Spleen (tissue), 13 donors: Measurements from ENCODE around the gene PRKCB. TPM values are rescaled to one million over a fixed set of nuclear protein-coding genes. Genes with fewer than 3 reads are reported as not detected.
A peak's percentile ranks its signal among the peaks of the same experiment; 100 is the strongest.

ENCODE experiments used
- DNase-seq: peaks from one replicate; pipeline ENCODE4 v3.0.0-alpha.2; 2020
- H3K27ac ChIP-seq, 8 donors: fragments of 200-600 bp; sonication (generic) in 7 of 8; 1 replicate in 4 of 8; 2 replicates in 4 of 8; pipeline versions ENCODE4 v1.5.0 to v1.8.0; 2016 to 2021; ENCODE audit warnings: inconsistent platforms in 4 of 8, mild to moderate bottlenecking in 4 of 8, moderate library complexity in 1 of 8
- H3K27me3 ChIP-seq, 7 donors: fragments of 200-600 bp; sonication (generic) in 6 of 7; replicated peaks in 1 of 7; 1 replicate in 4 of 7; 2 replicates in 3 of 7; pipeline versions ENCODE4 v1.5.0 to v1.8.0; 2016 to 2021; ENCODE audit warnings: inconsistent platforms in 3 of 7, mild to moderate bottlenecking in 1 of 7
- H3K36me3 ChIP-seq, 6 donors: fragments of 200-600 bp; sonication (generic) in 5 of 6; 1 replicate in 4 of 6; 2 replicates in 2 of 6; pipeline versions ENCODE4 v1.5.0 to v1.8.0; 2016 to 2021; ENCODE audit warnings: inconsistent platforms in 2 of 6
- H3K4me1 ChIP-seq, 6 donors: fragments of 200-600 bp; sonication (generic) in 5 of 6; 1 replicate in 3 of 6; 2 replicates in 3 of 6; pipeline versions ENCODE4 v1.5.0 to v1.8.0; 2016 to 2021; ENCODE audit warnings: inconsistent platforms in 3 of 6
- H3K4me3 ChIP-seq, 8 donors: fragments of 200-600 bp; sonication (generic) in 7 of 8; 1 replicate in 4 of 8; 2 replicates in 4 of 8; pipeline versions ENCODE4 v1.5.0 to v1.8.0; 2016 to 2021; ENCODE audit warnings: inconsistent platforms in 4 of 8, mild to moderate bottlenecking in 4 of 8, moderate library complexity in 2 of 8
- H3K9me3 ChIP-seq, 8 donors: fragments of 200-600 bp; sonication (generic) in 7 of 8; 1 replicate in 4 of 8; 2 replicates in 4 of 8; pipeline versions ENCODE4 v1.5.0 to v1.8.0; 2016 to 2021; ENCODE audit warnings: inconsistent platforms in 4 of 8
- POLR2A ChIP-seq, 3 donors: fragments of 450-650 bp; IDR thresholded peaks; one replicate each; pipeline ENCODE4 v1.5.1; 2017; ENCODE audit warnings: antibody characterized with exemption in 3 of 3, mild to moderate bottlenecking in 1 of 3
- POLR2AphosphoS5 ChIP-seq, 3 donors: sonication (generic); formaldehyde crosslinking; IDR thresholded peaks; one replicate each; pipeline ENCODE4 v1.5.1; 2017; ENCODE audit warnings: antibody characterized with exemption in 3 of 3
- WGBS, 5 donors: extraction: QIAGEN DNeasy Blood & Tissue Kit in 3 of 5; methylation state at CpG; one replicate each; pipeline versions ENCODE4 v1.1.5 to v1.1.7; 2013 to 2018; 5-methylcytosine and 5-hydroxymethylcytosine counted together
- intact Hi-C: fragments of 100-400 bp; cut with DNase I; formaldehyde crosslinking; loops from one replicate; pipeline ENCODE4 v1.15.0; 2023; ENCODE audit warnings: low total_unique reads
- long read RNA-seq, 2 donors: transcript quantifications; one replicate each; lab custom pipeline, GENCODE V29; 2026
- polyA plus RNA-seq, 3 donors: library from polyadenylated mRNA; stranded (reverse); fragments of 200-250 nt; gene quantifications; one replicate each; pipeline ENCODE4 v1.2.1, GENCODE V29; 2013
- total RNA-seq, 7 donors: library from RNA; depleted of rRNA in 3 of 7; stranded (reverse); fragments of >200 nt in 3 of 7; fragmentation: NEBNext Ultra II Directional in 4 of 7; extraction: Animal tissue kit (Norgen Biotek cat#: 25700) in 4 of 7; gene quantifications; one replicate each; pipeline versions ENCODE4 v1.1.0 to v1.2.1, GENCODE V29; 2016 to 2021
- TF ChIP-seq, protein P1 (sequence below), 11 experiments: fragments of 200-600 bp in 7 of 11; fragments of 450-650 bp in 4 of 11; sonication (generic) in 4 of 11; IDR thresholded peaks in 8 of 11; conservative IDR thresholded peaks in 3 of 11; 1 replicate in 7 of 11; 2 replicates in 4 of 11; pipeline versions ENCODE4 v1.4.0 to v1.8.0; 2016 to 2021; ENCODE audit warnings: antibody characterized with exemption in 11 of 11, inconsistent platforms in 4 of 11, mild to moderate bottlenecking in 1 of 11
- donor health status: healthy with polysubstance abuse.
- donor health status: DM: no; HTN: no; CAD: no; lungs with moderate emphysema.
- donor health status: DM: no; HTN: no; CAD: no.
- donor health status: Bipolar disorder and iron deficiency.
- donor health status: healthy.
- donor health status: DM: no; HTN: no; CAD: no.
- donor health status: DM: yes; HTN: yes; CAD: no.

PRKCB gene
- total RNA-seq (100 to 1,000 TPM; 169 to 284 (median 189) TPM), polyA plus RNA-seq (10 to 100 TPM; 33.8 to 53.5 (median 39.3) TPM)
- long read RNA-seq, donor 1, full-length matches to known transcripts: 12 of 12 reads
- long read RNA-seq, donor 1, partial matches to known transcripts: 0 of 12 reads
- long read RNA-seq, donor 1, other reads (novel, unspliced or antisense): 0 of 12 reads
- long read RNA-seq, donor 2, full-length matches to known transcripts: 12 of 17 reads
- long read RNA-seq, donor 2, partial matches to known transcripts: 5 of 17 reads
- long read RNA-seq, donor 2, other reads (novel, unspliced or antisense): 0 of 17 reads

DNA sequence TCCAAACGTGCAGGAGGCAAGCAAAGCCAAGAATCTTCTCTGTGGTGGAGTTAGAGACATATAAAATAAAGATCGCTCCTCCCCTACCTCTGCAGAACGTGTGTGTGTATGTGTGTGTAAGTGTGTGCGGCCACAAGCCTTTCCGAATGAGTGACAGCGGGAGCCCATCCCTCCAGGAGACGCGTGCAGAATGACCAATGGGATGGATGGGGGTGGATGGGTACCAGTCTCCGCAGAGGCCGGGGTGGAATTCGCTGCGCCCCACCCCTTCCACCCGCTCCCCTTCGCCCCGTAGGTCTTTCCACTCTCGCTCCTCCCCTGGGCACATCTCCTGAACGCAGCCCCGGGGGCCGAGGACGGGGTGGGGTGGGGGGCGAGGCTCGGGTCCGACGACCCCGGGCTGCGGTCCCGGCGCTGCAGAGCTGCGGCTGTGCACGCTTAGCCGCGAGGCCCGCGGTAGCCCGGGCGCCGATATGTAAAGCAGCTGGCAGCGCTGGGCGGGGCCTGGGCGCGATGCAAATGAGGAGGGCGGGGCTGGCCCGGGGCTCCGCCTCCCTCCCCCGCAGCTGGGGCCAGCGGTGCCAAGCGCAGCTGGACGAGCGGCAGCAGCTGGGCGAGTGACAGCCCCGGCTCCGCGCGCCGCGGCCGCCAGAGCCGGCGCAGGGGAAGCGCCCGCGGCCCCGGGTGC lies at the start of gene PRKCB:
PRKCB (plus strand) TSS at position 594 of the 688 bp plus-strand sequence.
- peaks cover 0 to 36% (median 6%) of the 10 kb centered on the region in 7 donors for H3K27me3 ChIP-seq
- peak within 1 kb of the TSS; percentile 80 to 100 (median 88) for H3K4me3 ChIP-seq
- TF ChIP-seq, protein P1, sequence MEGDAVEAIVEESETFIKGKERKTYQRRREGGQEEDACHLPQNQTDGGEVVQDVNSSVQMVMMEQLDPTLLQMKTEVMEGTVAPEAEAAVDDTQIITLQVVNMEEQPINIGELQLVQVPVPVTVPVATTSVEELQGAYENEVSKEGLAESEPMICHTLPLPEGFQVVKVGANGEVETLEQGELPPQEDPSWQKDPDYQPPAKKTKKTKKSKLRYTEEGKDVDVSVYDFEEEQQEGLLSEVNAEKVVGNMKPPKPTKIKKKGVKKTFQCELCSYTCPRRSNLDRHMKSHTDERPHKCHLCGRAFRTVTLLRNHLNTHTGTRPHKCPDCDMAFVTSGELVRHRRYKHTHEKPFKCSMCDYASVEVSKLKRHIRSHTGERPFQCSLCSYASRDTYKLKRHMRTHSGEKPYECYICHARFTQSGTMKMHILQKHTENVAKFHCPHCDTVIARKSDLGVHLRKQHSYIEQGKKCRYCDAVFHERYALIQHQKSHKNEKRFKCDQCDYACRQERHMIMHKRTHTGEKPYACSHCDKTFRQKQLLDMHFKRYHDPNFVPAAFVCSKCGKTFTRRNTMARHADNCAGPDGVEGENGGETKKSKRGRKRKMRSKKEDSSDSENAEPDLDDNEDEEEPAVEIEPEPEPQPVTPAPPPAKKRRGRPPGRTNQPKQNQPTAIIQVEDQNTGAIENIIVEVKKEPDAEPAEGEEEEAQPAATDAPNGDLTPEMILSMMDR (IDR thresholded peaks at IDR 0.05 in 8 of 11, conservative IDR thresholded peaks at IDR 0.05 in 3 of 11): no peak
- peak; percentile 79 to 86 (median 82) for TF ChIP-seq POLR2AphosphoS5 (IDR thresholded peaks at IDR 0.05)
- DNase-seq: peak; percentile 98
- peak within 1 kb of the TSS; percentile 48 to 94 (median 88) for H3K27ac ChIP-seq
- WGBS, 5 donors: 1 to 5% (median 1%) methylated on average over 15 to 63 of the region's 63 CpGs
- peaks cover 10 to 65% (median 51%) of the 10 kb centered on the region in 6 donors for H3K4me1 ChIP-seq
- intact Hi-C loops: no loop called here
- H3K9me3 ChIP-seq: peaks cover 0 to 9% (median 5%) of the 10 kb centered on the region in 8 donors
- H3K36me3 ChIP-seq: peaks cover 0 to 25% (median 0%) of the 10 kb centered on the region in 6 donors

DNA sequence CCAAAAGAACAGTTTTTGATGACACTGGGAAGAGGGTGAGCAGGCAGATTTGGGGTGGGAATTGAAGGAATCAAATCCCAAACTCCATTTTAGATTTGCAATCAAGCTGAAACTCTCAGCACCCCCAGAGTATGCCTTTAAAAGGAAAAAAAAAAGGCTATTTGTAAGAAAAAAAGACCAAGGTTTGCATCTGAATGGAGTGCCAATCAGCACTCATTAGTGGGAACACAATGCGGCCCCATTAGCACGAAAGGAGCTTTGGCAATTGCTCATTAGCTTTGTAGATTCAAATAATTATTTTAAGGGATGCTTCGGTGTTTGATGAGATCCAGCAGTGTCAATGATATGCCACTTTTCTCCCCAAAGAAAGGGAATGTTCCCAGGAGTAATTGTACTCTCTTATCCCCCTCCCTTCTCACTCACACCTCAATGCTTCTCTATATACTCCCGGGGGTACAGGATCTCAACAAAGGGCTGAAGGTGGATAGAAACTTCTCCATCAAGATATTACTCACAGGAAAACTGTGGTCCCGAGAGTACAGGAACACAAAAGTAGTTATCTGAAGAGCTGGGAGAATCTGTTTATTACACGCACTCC lies 48.7 kb upstream of the PRKCB start:
- intact Hi-C loops: no loop called here
- Histone ChIP-seq H3K27ac (no peak overlapping the region), H3K9me3 (no peaks in the 10 kb centered on the region), H3K4me1 (peaks cover 0 to 14% (median 2%) of the 10 kb centered on the region in 6 donors), H3K36me3 (no peaks in the 10 kb centered on the region), H3K4me3 (no peak overlapping the region), H3K27me3 (peaks cover 0 to 36% (median 0%) of the 10 kb centered on the region in 7 donors)
- WGBS, 5 donors: 52 to 65% (median 56%) methylated on average over 6 of the region's 6 CpGs
- DNase-seq: no peak
- TF ChIP-seq, protein P1 (IDR thresholded peaks at IDR 0.05 in 8 of 11, conservative IDR thresholded peaks at IDR 0.05 in 3 of 11): no peak
- no peak for TF ChIP-seq POLR2AphosphoS5 (IDR thresholded peaks at IDR 0.05)
- no peak for TF ChIP-seq POLR2A (IDR thresholded peaks at IDR 0.05)

DNA sequence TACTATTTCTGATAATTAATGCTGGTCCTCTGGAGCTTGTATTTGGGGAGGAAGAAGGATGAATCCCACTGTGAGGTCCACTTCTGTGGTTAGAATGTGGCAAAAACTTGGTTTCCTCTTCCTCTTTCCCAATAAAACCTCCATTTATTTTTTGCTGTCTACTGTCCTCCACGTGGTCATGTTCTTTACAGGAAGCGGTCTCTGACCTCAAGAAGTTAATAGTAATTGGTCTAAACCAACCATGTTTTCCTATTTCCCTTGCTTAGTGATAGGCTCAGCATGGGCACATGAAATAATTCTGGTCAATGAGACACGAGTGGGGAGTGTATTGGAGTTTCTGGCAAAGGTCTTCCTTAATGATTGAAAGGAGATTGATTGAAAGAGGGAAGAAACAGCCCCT lies 47.1 kb upstream of the PRKCB start:
- H3K36me3 ChIP-seq: no peaks in the 10 kb centered on the region
- H3K4me1 ChIP-seq: peaks cover 0 to 14% (median 2%) of the 10 kb centered on the region in 6 donors
- H3K4me3 ChIP-seq: no peak overlapping the region
- H3K27me3 ChIP-seq: peaks cover 0 to 20% (median 0%) of the 10 kb centered on the region in 7 donors
- TF ChIP-seq POLR2A (IDR thresholded peaks at IDR 0.05) (no peak), POLR2AphosphoS5 (IDR thresholded peaks at IDR 0.05) (no peak)
- TF ChIP-seq, protein P1 (IDR thresholded peaks at IDR 0.05 in 8 of 11, conservative IDR thresholded peaks at IDR 0.05 in 3 of 11): no peak
- intact Hi-C loops: no loop called here
- 25 to 53% (median 41%) methylated on average over 3 of the region's 3 CpGs for WGBS, 5 donors
- no peaks in the 10 kb centered on the region for H3K9me3 ChIP-seq
- no peak for DNase-seq
- no peak overlapping the region for H3K27ac ChIP-seq

DNA sequence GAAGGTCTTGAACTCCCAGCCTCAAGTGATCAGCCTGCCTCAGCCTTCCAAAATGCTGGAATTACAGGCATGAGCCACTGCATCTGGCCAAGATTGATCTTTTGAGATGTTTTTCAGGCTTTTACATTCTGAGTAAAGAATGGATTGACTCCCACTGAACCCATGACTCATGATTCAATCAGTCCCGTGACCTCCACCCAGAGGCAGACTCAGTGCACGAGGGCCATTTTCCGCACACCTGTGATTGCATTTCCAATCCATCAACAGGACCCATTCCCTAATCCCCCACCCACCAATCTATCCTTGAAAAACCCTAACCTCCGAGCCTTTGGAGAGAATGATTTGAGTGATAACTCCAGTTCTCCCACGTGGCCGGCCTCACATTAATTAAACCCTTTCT lies 40.4 kb upstream of the PRKCB start:
- intact Hi-C loops: no loop called here
- Histone ChIP-seq H3K27ac (no peak overlapping the region), H3K4me1 (no peaks in the 10 kb centered on the region), H3K27me3 (peaks cover 0 to 9% (median 0%) of the 10 kb centered on the region in 7 donors), H3K36me3 (no peaks in the 10 kb centered on the region), H3K4me3 (no peak overlapping the region), H3K9me3 (no peaks in the 10 kb centered on the region)
- WGBS, 5 donors: 85 to 94% (median 88%) methylated on average over 6 of the region's 6 CpGs
- no peak for DNase-seq
- TF ChIP-seq POLR2A (IDR thresholded peaks at IDR 0.05) (no peak), POLR2AphosphoS5 (IDR thresholded peaks at IDR 0.05) (no peak)
- TF ChIP-seq, protein P1 (IDR thresholded peaks at IDR 0.05 in 8 of 11, conservative IDR thresholded peaks at IDR 0.05 in 3 of 11): no peak
